ENCODE results near the gene SLC2A8. TPM values are rescaled to one million over a fixed set of nuclear protein-coding genes. Genes with fewer than 3 reads are reported as not detected.

The SLC2A8 gene
- total RNA-seq, 3 donors from 2014 or later (not counting 1 experiment from before 2014, with no cell fraction given): 21.1 to 30.6 (median 30.0) TPM

DNA sequence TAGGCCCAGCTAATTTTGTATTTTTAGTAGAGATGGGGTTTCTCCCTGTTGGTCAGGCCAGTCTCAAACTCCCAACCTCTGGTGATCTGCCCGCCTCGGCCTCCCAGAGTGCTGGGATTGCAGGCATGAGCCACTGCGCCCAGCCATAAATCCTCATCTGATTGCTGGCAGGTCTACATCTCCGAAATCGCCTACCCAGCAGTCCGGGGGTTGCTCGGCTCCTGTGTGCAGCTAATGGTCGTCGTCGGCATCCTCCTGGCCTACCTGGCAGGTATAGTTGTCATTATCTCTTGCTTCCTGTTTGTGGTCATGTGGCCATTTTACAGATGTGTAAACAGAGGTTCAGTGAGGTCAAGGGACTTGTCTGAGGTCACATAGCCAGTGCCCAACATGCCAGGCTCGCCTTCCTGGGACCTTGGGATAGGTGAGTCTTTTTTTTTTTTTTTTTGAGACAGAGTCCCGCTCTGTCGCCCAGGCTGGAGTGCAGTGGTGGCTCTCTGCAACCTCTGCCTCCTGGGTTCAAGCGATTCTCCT is 2.8 kb downstream of the SLC2A8 start:
- TF ChIP-seq, protein P1, sequence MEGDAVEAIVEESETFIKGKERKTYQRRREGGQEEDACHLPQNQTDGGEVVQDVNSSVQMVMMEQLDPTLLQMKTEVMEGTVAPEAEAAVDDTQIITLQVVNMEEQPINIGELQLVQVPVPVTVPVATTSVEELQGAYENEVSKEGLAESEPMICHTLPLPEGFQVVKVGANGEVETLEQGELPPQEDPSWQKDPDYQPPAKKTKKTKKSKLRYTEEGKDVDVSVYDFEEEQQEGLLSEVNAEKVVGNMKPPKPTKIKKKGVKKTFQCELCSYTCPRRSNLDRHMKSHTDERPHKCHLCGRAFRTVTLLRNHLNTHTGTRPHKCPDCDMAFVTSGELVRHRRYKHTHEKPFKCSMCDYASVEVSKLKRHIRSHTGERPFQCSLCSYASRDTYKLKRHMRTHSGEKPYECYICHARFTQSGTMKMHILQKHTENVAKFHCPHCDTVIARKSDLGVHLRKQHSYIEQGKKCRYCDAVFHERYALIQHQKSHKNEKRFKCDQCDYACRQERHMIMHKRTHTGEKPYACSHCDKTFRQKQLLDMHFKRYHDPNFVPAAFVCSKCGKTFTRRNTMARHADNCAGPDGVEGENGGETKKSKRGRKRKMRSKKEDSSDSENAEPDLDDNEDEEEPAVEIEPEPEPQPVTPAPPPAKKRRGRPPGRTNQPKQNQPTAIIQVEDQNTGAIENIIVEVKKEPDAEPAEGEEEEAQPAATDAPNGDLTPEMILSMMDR (IDR thresholded peaks at IDR 0.05): no peak
- Mint-ChIP-seq H3K9me3 (no peaks in the 10 kb centered on the region), H3K36me3 (no peaks in the 10 kb centered on the region), H3K27me3 (ENCODE audit: low read depth in 2 of 2) (peaks cover 0 to 6% of the 10 kb centered on the region in 2 donors), H3K4me3 (peak overlapping the region; percentile 45), H3K4me1 (peaks cover 9 to 13% of the 10 kb centered on the region in 2 donors), H3K27ac (no peak overlapping the region)
- Histone ChIP-seq H3K9me3 (ENCODE audit: control insufficient read depth, insufficient read depth, low read length) (no peaks in the 10 kb centered on the region), H3K36me3 (ENCODE audit: control insufficient read depth, insufficient read depth, low read length) (peaks cover 2% of the 10 kb centered on the region), H3K27ac (ENCODE audit: low read length) (no peak overlapping the region), H3K4me3 (ENCODE audit: low read length) (no peak overlapping the region), H3K4me1 (ENCODE audit: control insufficient read depth, insufficient read depth, low read length) (peaks cover 23% of the 10 kb centered on the region), H3K27me3 (ENCODE audit: control insufficient read depth, insufficient read depth, low read length) (peaks cover 13% of the 10 kb centered on the region)
- WGBS (ENCODE audit: insufficient coverage): 96% methylated on average over 14 of the region's 14 CpGs
- intact Hi-C loops (cut with micrococcal nuclease): loop anchor here (10.0 kb wide), 1 partner anchor 175 kb away; no protein-coding TSS in a partner anchor
- DNase-seq (no peak), ATAC-seq (no peak)

DNA sequence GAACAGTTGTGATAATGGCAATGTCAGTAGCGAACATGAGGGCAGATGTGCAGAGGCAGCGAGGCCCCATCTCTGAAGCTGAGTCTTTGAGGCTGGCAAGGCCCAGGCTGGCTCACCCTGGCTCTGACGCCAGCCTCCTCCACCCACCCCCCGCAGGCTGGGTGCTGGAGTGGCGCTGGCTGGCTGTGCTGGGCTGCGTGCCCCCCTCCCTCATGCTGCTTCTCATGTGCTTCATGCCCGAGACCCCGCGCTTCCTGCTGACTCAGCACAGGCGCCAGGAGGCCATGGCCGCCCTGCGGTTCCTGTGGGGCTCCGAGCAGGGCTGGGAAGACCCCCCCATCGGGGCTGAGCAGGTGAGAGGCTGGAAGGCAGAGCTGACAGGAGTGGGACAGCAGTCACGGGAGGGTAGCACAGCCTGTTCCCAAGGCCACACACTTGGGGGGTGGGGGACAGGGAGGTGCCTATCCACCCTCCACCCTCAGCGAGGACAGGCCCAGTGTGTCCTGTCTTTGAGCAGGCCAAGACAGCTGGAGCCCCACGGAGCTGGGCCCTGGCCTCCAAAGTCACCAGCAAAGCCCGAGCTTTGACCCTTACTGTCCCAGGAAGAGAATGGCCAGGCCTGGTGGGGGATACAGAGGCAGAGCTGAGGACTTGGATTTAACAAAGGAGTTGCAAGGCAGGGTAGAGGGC is 5.6 kb downstream of the SLC2A8 start:
- no peak overlapping the region for H3K27ac Mint-ChIP-seq
- no peaks in the 10 kb centered on the region for H3K9me3 Mint-ChIP-seq
- H3K27me3 ChIP-seq (ENCODE audit: control insufficient read depth, insufficient read depth, low read length): peaks cover 13% of the 10 kb centered on the region
- peaks cover 5 to 14% of the 10 kb centered on the region in 2 donors for H3K4me1 Mint-ChIP-seq
- intact Hi-C loops (cut with micrococcal nuclease): no loop called here
- DNase-seq (no peak), ATAC-seq (no peak)
- peaks cover 0 to 3% of the 10 kb centered on the region in 2 donors for H3K27me3 Mint-ChIP-seq (ENCODE audit: low read depth in 2 of 2)
- H3K4me1 ChIP-seq (ENCODE audit: control insufficient read depth, insufficient read depth, low read length): peaks cover 12% of the 10 kb centered on the region
- H3K9me3 ChIP-seq (ENCODE audit: control insufficient read depth, insufficient read depth, low read length): no peaks in the 10 kb centered on the region
- H3K4me3 Mint-ChIP-seq: no peak overlapping the region
- 65% methylated on average over 18 of the region's 18 CpGs for WGBS (ENCODE audit: insufficient coverage)
- peaks cover 2% of the 10 kb centered on the region for H3K36me3 ChIP-seq (ENCODE audit: control insufficient read depth, insufficient read depth, low read length)
- H3K27ac ChIP-seq (ENCODE audit: low read length): no peak overlapping the region
- no peak overlapping the region for H3K4me3 ChIP-seq (ENCODE audit: low read length)
- H3K36me3 Mint-ChIP-seq: no peaks in the 10 kb centered on the region
- TF ChIP-seq, protein P1 (IDR thresholded peaks at IDR 0.05): no peak

DNA sequence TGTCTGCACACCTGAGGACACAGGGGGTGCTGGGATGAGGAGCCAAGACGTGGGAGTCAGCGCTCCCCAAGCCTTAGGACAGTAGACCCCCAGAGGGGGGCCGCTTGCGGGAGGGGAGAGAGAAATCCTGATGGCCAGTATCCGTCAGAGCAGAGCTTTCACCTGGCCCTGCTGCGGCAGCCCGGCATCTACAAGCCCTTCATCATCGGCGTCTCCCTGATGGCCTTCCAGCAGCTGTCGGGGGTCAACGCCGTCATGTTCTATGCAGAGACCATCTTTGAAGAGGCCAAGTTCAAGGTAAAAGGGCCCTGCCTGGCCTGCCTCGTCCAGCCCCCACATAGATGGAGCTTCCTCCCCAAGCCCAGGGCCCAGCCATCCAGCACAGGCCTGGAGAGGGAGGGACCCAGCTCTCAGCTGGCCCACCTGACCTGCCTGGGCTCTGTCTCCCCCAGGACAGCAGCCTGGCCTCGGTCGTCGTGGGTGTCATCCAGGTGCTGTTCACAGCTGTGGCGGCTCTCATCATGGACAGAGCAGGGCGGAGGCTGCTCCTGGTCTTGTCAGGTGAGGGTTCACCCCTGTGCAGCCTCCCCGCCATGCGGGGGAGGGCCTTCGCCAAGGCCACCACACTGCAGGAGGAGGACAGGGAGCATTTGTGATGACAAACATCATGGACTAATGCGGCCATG is 6.7 kb downstream of the SLC2A8 start:
- intact Hi-C loops (cut with micrococcal nuclease): no loop called here
- H3K9me3 Mint-ChIP-seq: no peaks in the 10 kb centered on the region
- H3K27me3 Mint-ChIP-seq (ENCODE audit: low read depth in 2 of 2): no peaks in the 10 kb centered on the region

More for the DNA sequence above, 6.7 kb downstream of the SLC2A8 start:
- ATAC-seq (no peak), DNase-seq (no peak)
- Histone ChIP-seq H3K27me3 (ENCODE audit: control insufficient read depth, insufficient read depth, low read length) (peaks cover 5% of the 10 kb centered on the region), H3K9me3 (ENCODE audit: control insufficient read depth, insufficient read depth, low read length) (no peaks in the 10 kb centered on the region), H3K27ac (ENCODE audit: low read length) (no peak overlapping the region), H3K36me3 (ENCODE audit: control insufficient read depth, insufficient read depth, low read length) (peaks cover 2% of the 10 kb centered on the region), H3K4me3 (ENCODE audit: low read length) (no peak overlapping the region), H3K4me1 (ENCODE audit: control insufficient read depth, insufficient read depth, low read length) (peaks cover under 1% of the 10 kb centered on the region)
- H3K27ac Mint-ChIP-seq: no peak overlapping the region
- 94% methylated on average over 21 of the region's 22 CpGs for WGBS (ENCODE audit: insufficient coverage)
- no peaks in the 10 kb centered on the region for H3K36me3 Mint-ChIP-seq
- no peak overlapping the region for H3K4me3 Mint-ChIP-seq
- H3K4me1 Mint-ChIP-seq: peaks cover 0 to 5% of the 10 kb centered on the region in 2 donors
- TF ChIP-seq, protein P1 (IDR thresholded peaks at IDR 0.05): no peak
